ENCODE measurements around the gene SLIT3.

Gene SLIT3

DNA sequence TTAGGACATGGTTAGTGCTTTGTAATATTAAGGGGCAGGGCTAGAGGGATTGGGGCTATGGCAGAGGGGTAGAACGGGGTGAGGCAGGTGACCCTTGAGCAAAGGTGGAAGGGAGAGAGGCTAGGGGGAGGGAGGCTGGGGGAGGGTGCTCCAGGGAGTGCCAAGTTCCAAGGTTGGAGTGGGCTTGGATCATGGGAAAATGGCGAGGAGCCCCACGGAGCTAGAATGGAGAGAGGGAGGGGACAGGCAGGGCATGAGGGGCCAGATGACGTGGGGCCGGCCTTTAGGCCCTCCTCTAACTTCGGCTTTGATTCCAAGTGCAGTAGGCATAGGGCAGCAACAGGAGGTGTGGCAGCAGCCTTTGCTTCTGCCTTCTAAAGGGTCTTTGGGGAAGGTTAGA is 550.0 kb downstream of the SLIT3 start:
- Histone ChIP-seq H3K4me3 (ENCODE audit: low read depth in 1 of 2, low read length in 2 of 2) (no peak overlapping the region), H3K27ac (ENCODE audit: low read length) (no peak overlapping the region), H3K36me3 (ENCODE audit: insufficient read depth, low read length) (no peaks in the 10 kb centered on the region), H3K9ac (ENCODE audit: low read depth, low read length) (no peak overlapping the region), H3K4me2 (ENCODE audit: insufficient read depth, low read length) (no peak overlapping the region), H3K27me3 (ENCODE audit: insufficient read depth, low read length, poor library complexity) (no peaks in the 10 kb centered on the region), H2AFZ (ENCODE audit: low read depth, low read length) (no peak overlapping the region), H3K4me1 (ENCODE audit: insufficient read depth, low read length) (no peaks in the 10 kb centered on the region), H3K79me2 (ENCODE audit: insufficient read depth, low read length) (no peaks in the 10 kb centered on the region), H3K9me3 (ENCODE audit: insufficient read depth, low read length, severe bottlenecking) (no peaks in the 10 kb centered on the region), H4K20me1 (ENCODE audit: insufficient read depth, low read length) (no peaks in the 10 kb centered on the region)
- DNase-seq (no peak), ATAC-seq (ENCODE audit: insufficient read depth, low read depth) (no peak)
- TF ChIP-seq, protein P1, sequence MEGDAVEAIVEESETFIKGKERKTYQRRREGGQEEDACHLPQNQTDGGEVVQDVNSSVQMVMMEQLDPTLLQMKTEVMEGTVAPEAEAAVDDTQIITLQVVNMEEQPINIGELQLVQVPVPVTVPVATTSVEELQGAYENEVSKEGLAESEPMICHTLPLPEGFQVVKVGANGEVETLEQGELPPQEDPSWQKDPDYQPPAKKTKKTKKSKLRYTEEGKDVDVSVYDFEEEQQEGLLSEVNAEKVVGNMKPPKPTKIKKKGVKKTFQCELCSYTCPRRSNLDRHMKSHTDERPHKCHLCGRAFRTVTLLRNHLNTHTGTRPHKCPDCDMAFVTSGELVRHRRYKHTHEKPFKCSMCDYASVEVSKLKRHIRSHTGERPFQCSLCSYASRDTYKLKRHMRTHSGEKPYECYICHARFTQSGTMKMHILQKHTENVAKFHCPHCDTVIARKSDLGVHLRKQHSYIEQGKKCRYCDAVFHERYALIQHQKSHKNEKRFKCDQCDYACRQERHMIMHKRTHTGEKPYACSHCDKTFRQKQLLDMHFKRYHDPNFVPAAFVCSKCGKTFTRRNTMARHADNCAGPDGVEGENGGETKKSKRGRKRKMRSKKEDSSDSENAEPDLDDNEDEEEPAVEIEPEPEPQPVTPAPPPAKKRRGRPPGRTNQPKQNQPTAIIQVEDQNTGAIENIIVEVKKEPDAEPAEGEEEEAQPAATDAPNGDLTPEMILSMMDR (IDR thresholded peaks at IDR 0.05; ENCODE audit: borderline replicate concordance, extremely low read depth, low read length, poor library complexity, severe bottlenecking): no peak
- no peak for TF ChIP-seq EZH2 (IDR thresholded peaks at IDR 0.05; ENCODE audit: borderline replicate concordance, low read depth, low read length, severe bottlenecking)

DNA sequence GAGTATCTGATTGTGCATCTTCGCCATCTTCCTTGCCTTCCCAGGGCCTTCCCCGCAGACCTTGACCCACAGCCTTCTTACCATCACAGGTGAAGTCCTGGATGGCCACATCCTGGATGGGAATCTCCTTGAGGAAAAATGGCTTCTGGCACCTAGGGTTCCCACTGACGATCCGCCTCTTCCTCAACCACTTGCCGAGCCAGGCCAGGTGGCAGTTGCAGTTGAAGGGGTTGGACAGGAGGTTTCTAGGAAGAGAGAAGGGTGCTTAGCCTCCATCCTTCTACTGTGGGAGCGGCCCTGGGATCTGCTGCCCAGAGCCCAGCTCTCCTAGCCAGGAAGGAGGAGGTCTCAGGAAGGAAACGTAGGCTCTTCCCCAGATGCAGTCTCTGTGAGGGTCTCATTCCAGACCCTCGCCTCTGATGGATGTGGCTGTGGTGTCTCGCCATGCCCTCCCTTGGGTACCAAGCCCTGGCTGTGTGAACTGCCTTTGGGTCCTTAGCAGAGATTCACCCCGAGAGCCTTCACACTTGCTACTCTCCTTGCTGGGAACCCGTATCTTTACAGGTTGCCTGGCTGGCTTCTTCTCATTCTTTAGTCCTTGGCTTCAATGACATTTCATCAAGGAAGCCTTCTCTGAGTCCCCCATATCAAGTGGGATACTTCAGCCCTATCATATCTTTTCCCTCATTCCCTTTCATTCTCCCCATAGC is 551.4 kb downstream of the SLIT3 start:
- H4K20me1 ChIP-seq (ENCODE audit: insufficient read depth, low read length): no peaks in the 10 kb centered on the region
- no peak overlapping the region for H3K27ac ChIP-seq (ENCODE audit: low read length)
- no peaks in the 10 kb centered on the region for H3K27me3 ChIP-seq (ENCODE audit: insufficient read depth, low read length, poor library complexity)
- ATAC-seq (ENCODE audit: insufficient read depth, low read depth) (no peak), DNase-seq (no peak)
- no peaks in the 10 kb centered on the region for H3K36me3 ChIP-seq (ENCODE audit: insufficient read depth, low read length)
- H3K79me2 ChIP-seq (ENCODE audit: insufficient read depth, low read length): no peaks in the 10 kb centered on the region
- H3K4me1 ChIP-seq (ENCODE audit: insufficient read depth, low read length): no peaks in the 10 kb centered on the region
- no peaks in the 10 kb centered on the region for H3K9me3 ChIP-seq (ENCODE audit: insufficient read depth, low read length, severe bottlenecking)
- H3K4me2 ChIP-seq (ENCODE audit: insufficient read depth, low read length): no peak overlapping the region
- no peak for TF ChIP-seq EZH2 (IDR thresholded peaks at IDR 0.05; ENCODE audit: borderline replicate concordance, low read depth, low read length, severe bottlenecking)
- TF ChIP-seq, protein P1 (IDR thresholded peaks at IDR 0.05; ENCODE audit: borderline replicate concordance, extremely low read depth, low read length, poor library complexity, severe bottlenecking): no peak
- no peak overlapping the region for H3K4me3 ChIP-seq (ENCODE audit: low read depth in 1 of 2, low read length in 2 of 2)
- no peak overlapping the region for H2AFZ ChIP-seq (ENCODE audit: low read depth, low read length)
- no peak overlapping the region for H3K9ac ChIP-seq (ENCODE audit: low read depth, low read length)

DNA sequence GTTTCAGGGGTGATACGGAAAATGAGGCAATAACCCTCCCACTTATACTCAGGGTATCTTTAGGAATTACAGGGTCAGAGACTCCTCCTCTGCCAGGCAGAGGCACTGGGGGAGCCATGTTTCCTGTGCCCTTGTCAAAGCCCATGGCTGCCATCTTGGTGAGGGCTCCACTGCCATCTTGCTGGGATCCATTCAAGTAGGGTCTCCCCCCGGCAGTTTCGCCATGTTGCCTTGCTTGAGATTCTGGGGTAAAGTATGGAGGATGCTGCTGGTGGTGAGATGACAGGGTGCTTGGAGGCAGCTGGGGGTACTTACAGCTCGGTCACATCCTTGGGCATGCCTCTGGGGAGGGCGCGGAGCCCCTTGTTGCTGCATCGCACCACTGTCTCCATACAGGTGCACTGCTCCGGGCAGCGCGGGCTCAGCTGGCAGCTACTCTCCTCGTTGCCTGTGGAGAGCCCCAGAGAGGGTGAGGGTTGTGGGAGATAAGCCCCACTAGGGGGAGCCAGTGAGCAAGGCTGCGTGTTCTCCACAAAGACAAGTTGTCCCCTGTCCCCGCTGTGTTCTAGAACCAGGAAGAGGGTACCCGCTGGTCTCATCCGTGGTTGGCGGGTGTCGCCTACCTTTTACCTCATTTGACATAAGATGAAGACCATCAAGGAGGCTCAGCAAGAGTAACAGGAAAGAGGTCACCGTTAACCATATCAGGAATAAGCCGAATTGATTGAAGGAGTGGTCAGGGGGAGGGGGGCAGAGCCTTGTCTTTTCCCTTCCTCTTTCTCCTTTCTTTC is 552.8 kb downstream of the SLIT3 start:
- H3K4me3 ChIP-seq (ENCODE audit: low read depth in 1 of 2, low read length in 2 of 2): no peak overlapping the region
- no peak overlapping the region for H3K27ac ChIP-seq (ENCODE audit: low read length)
- no peaks in the 10 kb centered on the region for H3K9me3 ChIP-seq (ENCODE audit: insufficient read depth, low read length, severe bottlenecking)
- no peaks in the 10 kb centered on the region for H3K36me3 ChIP-seq (ENCODE audit: insufficient read depth, low read length)
- no peaks in the 10 kb centered on the region for H3K79me2 ChIP-seq (ENCODE audit: insufficient read depth, low read length)
- H3K9ac ChIP-seq (ENCODE audit: low read depth, low read length): no peak overlapping the region
- no peak overlapping the region for H2AFZ ChIP-seq (ENCODE audit: low read depth, low read length)
- TF ChIP-seq, protein P1 (IDR thresholded peaks at IDR 0.05; ENCODE audit: borderline replicate concordance, extremely low read depth, low read length, poor library complexity, severe bottlenecking): peak; percentile 69
- TF ChIP-seq EZH2 (IDR thresholded peaks at IDR 0.05; ENCODE audit: borderline replicate concordance, low read depth, low read length, severe bottlenecking): no peak
- no peaks in the 10 kb centered on the region for H3K4me1 ChIP-seq (ENCODE audit: insufficient read depth, low read length)
- DNase-seq (peak; percentile 39), ATAC-seq (ENCODE audit: insufficient read depth, low read depth) (peak; percentile 70)
- no peak overlapping the region for H3K4me2 ChIP-seq (ENCODE audit: insufficient read depth, low read length)
- no peaks in the 10 kb centered on the region for H3K27me3 ChIP-seq (ENCODE audit: insufficient read depth, low read length, poor library complexity)
- H4K20me1 ChIP-seq (ENCODE audit: insufficient read depth, low read length): no peaks in the 10 kb centered on the region

All from DND-41 (cell line).